ENCODE results near the gene REV3L.

DNA sequence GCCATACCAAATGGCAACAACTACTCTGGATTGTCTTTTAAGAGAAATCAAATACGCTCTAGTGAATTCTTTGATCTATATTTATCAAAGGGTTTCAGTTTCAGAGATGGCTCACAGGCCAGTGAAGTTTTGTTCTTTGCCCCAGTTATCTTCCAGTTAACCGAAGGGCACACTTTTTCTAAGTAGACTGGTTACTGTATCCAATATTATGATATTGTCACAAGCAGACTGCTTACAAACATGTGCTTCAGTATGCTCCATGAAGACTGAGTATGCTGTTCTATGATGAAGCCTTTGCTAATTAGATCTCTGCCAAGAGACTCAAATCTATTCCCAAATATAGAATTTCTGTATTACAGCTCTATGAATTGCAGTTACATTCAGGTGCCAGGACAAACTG lies 181.1 kb downstream of the REV3L start:
- TF ChIP-seq, protein P1, sequence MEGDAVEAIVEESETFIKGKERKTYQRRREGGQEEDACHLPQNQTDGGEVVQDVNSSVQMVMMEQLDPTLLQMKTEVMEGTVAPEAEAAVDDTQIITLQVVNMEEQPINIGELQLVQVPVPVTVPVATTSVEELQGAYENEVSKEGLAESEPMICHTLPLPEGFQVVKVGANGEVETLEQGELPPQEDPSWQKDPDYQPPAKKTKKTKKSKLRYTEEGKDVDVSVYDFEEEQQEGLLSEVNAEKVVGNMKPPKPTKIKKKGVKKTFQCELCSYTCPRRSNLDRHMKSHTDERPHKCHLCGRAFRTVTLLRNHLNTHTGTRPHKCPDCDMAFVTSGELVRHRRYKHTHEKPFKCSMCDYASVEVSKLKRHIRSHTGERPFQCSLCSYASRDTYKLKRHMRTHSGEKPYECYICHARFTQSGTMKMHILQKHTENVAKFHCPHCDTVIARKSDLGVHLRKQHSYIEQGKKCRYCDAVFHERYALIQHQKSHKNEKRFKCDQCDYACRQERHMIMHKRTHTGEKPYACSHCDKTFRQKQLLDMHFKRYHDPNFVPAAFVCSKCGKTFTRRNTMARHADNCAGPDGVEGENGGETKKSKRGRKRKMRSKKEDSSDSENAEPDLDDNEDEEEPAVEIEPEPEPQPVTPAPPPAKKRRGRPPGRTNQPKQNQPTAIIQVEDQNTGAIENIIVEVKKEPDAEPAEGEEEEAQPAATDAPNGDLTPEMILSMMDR (IDR thresholded peaks at IDR 0.05; ENCODE audit: insufficient read depth, low read length) = no peak
- TF ChIP-seq GABPA (IDR thresholded peaks at IDR 0.05; ENCODE audit: low read depth) = no peak
- no peak for TF ChIP-seq POLR2AphosphoS5 (IDR thresholded peaks at IDR 0.05; ENCODE audit: low read depth)
- TF ChIP-seq SPI1 (IDR thresholded peaks at IDR 0.05; ENCODE audit: borderline replicate concordance, low read depth) = no peak

Data from HL-60 (cell line).